Natural killer cell treated with Interleukin-12 subunit alpha and Interleukin-12 subunit beta and Interleukin-15 and Interleukin-18, amount 100 ng/mL, for 72 hours (primary cell): ENCODE measurements around the gene FKRP. TPM values are rescaled to one million over a fixed set of nuclear protein-coding genes. Genes with fewer than 3 reads are reported as not detected.

ENCODE experiments used
- ATAC-seq, 2 donors: fragments of 150-1000 bp; cut with Tn5 transposase in 1 of 2; sonication (Bioruptor Pico), chemical (Tn5 transposase) in 1 of 2; 2 replicates each; pipeline ENCODE4 v1.10.0; 2021
- DNase-seq: peaks from one replicate; pipeline ENCODE4 v3.0.0; 2022; ENCODE audit warnings: low spot score
- H3K27ac Mint-ChIP-seq, 2 donors: 1 replicate in 1 of 2; 2 replicates in 1 of 2; pipeline ENCODE4 v1.8.0; 2022; ENCODE audit warnings: mixed read lengths in 2 of 2, mild to moderate bottlenecking in 1 of 2, moderate library complexity in 1 of 2
- H3K27me3 Mint-ChIP-seq, 2 donors: 1 replicate in 1 of 2; 2 replicates in 1 of 2; pipeline ENCODE4 v1.8.0; 2022; ENCODE audit warnings: mixed read lengths in 2 of 2
- H3K36me3 Mint-ChIP-seq: one replicate; pipeline ENCODE4 v1.8.0; 2022; ENCODE audit warnings: mixed read lengths
- H3K4me1 Mint-ChIP-seq, 2 donors: 1 replicate in 1 of 2; 2 replicates in 1 of 2; pipeline ENCODE4 v1.8.0; 2022; ENCODE audit warnings: low read depth in 2 of 2, mixed read lengths in 2 of 2, mild to moderate bottlenecking in 1 of 2
- H3K4me3 Mint-ChIP-seq: one replicate; pipeline ENCODE4 v1.8.0; 2022; ENCODE audit warnings: mixed read lengths
- H3K9me3 Mint-ChIP-seq: 2 replicates; pipeline ENCODE4 v1.8.0; 2022; ENCODE audit warnings: mixed read lengths
- total RNA-seq, 2 donors: library from RNA; stranded (reverse); gene quantifications; one replicate each; pipeline ENCODE4 v1.2.3, GENCODE V29; 2022

The FKRP gene
- total RNA-seq, 2 donors from 2014 or later: 16.4 to 25.4 TPM

DNA sequence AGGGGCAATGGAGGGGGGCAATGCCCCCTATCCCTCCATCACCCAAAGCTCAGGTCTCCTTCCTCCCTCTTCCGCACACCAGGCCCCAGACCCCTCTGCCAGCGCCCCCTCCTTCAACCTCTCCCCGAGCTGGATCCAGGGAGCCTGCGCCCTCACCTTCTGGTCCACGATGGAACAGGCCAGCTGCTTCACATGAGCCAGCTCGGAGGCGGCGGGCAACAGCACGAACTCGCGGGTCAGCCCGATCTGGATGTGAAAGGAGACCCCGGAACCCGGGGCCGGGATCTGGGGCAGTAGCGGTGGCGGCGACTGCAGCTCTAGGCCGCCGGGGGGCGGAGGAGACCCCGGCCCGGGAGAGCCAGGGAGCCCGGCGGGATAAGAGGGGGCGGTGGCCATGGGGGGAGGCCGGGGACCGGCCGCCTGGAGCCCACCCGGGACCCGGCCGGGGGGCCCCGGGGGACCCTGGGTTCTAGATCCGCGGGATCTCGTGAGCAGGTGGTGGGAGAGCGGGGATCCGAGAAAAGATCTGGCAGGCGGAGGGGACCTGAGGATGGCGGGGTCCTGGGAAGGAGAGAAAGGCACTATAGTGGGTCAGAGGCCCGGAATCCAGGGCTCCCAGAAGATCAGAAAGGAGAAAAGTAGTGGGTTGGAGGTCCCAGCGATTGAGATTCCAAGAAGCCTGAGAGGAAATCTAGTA lies 29.7 kb upstream of the FKRP start:
- Mint-ChIP-seq H3K27me3 (no peaks in the 10 kb centered on the region), H3K36me3 (peaks cover under 1% of the 10 kb centered on the region), H3K9me3 (no peaks in the 10 kb centered on the region), H3K4me1 (peaks cover 43 to 52% of the 10 kb centered on the region in 2 donors), H3K27ac (peak overlapping the region; percentile 89 to 98), H3K4me3 (peak overlapping the region; percentile 95)
- ATAC-seq (no peak), DNase-seq (peak; percentile 61)

GRCh38 chr19:46716672-46717033 lies 29.2 kb upstream of the FKRP start:
- Mint-ChIP-seq H3K27ac (peak overlapping the region; percentile 89 to 98), H3K27me3 (no peaks in the 10 kb centered on the region), H3K36me3 (no peaks in the 10 kb centered on the region), H3K9me3 (no peaks in the 10 kb centered on the region), H3K4me1 (peaks cover 45 to 52% of the 10 kb centered on the region in 2 donors), H3K4me3 (peak overlapping the region; percentile 95)
- DNase-seq (no peak), ATAC-seq (peak in 1 of 2 donors; percentile 0)

DNA sequence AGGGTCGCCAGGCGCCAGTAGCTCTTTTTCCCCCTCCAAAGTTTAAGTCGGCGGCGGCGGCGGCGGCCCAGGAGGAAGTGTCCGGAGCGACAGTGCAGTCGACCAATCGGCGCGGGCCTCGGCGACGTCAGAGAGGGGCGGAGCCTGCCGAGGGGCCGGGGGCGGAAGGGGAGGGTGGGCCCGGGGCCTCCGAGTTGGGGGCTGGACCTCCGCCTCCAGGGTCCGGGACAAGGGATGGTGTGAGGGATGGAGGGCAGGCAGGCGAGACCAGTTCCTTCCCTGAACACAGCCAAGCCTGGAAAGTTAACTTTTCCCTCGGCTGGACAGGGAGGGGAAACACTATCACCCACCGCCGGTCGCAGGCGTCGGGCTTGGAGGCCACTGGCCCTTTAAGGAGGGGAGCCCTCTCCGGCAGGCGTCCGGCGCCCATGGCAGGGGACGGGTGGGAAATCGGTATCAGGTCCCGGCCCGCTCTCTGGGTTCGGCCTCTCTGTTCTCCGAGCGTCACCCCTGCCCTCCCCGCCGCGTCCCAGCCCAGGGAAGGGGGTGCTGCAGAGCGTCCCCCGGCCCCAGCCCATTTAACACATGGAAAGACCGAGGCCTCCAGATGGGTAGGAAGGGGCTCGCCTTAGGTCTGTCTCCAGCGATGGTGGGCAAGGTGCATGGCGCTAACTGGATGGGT lies 28.7 kb upstream of the FKRP start, which contains the start of gene PRKD2:
Gene PRKD2 (minus strand): TSS at position 81 of the 682 bp plus-strand sequence. CDS start 744 bp downstream, outside the sequence.
- Mint-ChIP-seq H3K27me3 (no peaks in the 10 kb centered on the region), H3K4me3 (peak within 1 kb of the TSS; percentile 95), H3K27ac (peak within 1 kb of the TSS; percentile 89 to 98), H3K36me3 (no peaks in the 10 kb centered on the region), H3K9me3 (no peaks in the 10 kb centered on the region), H3K4me1 (peaks cover 49 to 55% of the 10 kb centered on the region in 2 donors)
- ATAC-seq (peak; percentile 81 to 90), DNase-seq (peak; percentile 92)

GRCh38 chr19:46717716-46718143 lies 28.1 kb upstream of the FKRP start:
- no peaks in the 10 kb centered on the region for H3K36me3 Mint-ChIP-seq
- peak; percentile 6 to 7 for ATAC-seq
- no peaks in the 10 kb centered on the region for H3K9me3 Mint-ChIP-seq
- H3K4me1 Mint-ChIP-seq: peaks cover 51 to 60% of the 10 kb centered on the region in 2 donors
- H3K27me3 Mint-ChIP-seq: no peaks in the 10 kb centered on the region
- DNase-seq: peak; percentile 61
- H3K27ac Mint-ChIP-seq: peak overlapping the region; percentile 89 to 98
- H3K4me3 Mint-ChIP-seq: peak overlapping the region; percentile 95

- DNase-seq (peak; percentile 80), ATAC-seq (peak; percentile 41 to 55)
- Mint-ChIP-seq H3K4me3 (peak overlapping the region; percentile 95), H3K9me3 (no peaks in the 10 kb centered on the region), H3K36me3 (no peaks in the 10 kb centered on the region), H3K4me1 (peaks cover 54 to 59% of the 10 kb centered on the region in 2 donors), H3K27me3 (no peaks in the 10 kb centered on the region), H3K27ac (peak overlapping the region; percentile 89 to 98)
These were observed 27.5 kb upstream of the FKRP start for GRCh38 chr19:46718157-46718933.

DNA sequence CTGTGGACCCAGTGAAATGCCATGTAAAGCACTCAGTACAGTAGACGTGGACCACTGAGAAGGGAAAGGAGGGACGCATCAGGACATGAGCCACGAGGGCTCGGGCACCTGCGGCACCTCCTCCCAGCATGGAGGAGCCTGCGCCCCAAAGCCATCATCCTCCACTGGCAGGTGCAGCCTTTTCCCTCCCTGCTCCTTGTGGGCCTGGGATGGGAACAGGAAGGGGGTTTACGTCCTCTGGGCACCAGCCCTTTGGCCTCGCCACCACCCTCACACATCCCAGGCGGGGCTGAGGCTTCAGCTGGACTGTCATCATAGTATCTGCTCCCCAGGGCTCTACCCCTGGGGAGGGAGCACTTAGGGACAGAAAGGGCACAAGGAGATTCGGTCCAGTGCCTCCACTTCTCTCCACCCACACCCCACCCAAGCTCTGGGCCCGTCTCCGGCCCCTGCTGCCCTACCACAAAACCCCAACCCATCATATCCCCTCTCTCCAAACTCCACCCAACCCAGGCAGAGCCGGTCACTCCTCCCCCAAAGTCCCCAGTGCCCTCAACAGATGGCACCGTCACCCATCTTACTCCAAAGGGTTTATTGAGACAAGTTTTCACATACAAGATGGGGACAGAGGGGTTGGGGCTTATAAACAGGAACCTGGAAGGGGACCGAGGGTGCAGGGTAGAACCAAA lies 26.8 kb upstream of the FKRP start:
- no peaks in the 10 kb centered on the region for H3K27me3 Mint-ChIP-seq
- no peak for ATAC-seq
- H3K9me3 Mint-ChIP-seq: no peaks in the 10 kb centered on the region
- peak overlapping the region; percentile 89 to 98 for H3K27ac Mint-ChIP-seq
- peak overlapping the region; percentile 95 for H3K4me3 Mint-ChIP-seq
- H3K4me1 Mint-ChIP-seq: peaks cover 52 to 55% of the 10 kb centered on the region in 2 donors
- H3K36me3 Mint-ChIP-seq: no peaks in the 10 kb centered on the region
- peak; percentile 15 for DNase-seq

DNA sequence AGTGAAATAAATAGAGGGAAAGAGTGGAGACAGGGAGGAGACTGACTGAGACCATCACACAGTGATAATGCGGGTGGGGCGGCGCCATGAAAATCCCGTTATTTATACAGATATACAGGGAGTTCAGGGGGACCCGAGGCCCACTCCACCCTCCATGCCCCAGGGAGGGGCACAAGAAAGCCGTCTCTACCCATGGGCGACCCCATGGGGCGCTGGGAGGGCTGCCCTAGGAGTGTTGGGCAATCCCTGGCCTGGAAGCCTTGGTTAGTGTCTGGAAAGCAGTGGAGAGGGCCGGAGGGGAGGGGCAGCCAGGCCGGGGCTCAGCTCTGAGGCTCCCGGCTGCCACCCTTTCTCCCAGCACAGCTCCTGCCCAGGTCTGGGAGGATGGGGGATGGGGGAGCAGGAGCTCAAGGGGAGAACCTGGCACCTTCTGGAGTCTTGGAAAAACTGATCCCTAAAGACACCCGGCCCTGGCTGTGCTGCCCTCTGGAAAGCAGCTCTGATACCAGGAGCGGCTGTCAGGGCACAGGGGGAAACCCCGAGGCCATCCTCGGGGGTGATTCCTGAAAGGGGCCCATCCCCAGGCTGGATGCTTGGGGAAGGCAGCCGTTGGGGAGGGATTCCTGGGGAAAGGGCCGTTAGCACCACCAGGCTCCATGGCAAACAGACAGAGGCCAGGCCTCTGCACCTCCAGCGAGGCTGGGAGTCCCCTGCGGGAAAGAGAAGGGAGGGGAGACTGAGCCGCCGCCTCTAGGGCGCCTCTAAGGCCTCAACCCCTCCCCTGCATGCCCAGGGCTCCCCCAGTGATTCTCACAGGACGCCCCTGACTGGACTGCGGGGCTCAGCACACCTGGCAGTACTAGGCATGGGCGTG lies 26.0 kb upstream of the FKRP start:
- Mint-ChIP-seq H3K27me3 (no peaks in the 10 kb centered on the region), H3K9me3 (no peaks in the 10 kb centered on the region), H3K4me3 (peak overlapping the region; percentile 40), H3K4me1 (peaks cover 48 to 55% of the 10 kb centered on the region in 2 donors), H3K36me3 (no peaks in the 10 kb centered on the region), H3K27ac (peak overlapping the region; percentile 89 to 98)
- DNase-seq: peak; percentile 54
- no peak for ATAC-seq

- H3K36me3 Mint-ChIP-seq: no peaks in the 10 kb centered on the region
- no peaks in the 10 kb centered on the region for H3K27me3 Mint-ChIP-seq
- DNase-seq (peak; percentile 40), ATAC-seq (no peak)
- no peaks in the 10 kb centered on the region for H3K9me3 Mint-ChIP-seq
- no peak overlapping the region for H3K27ac Mint-ChIP-seq
- H3K4me3 Mint-ChIP-seq: no peak overlapping the region
- H3K4me1 Mint-ChIP-seq: peaks cover 41 to 50% of the 10 kb centered on the region in 2 donors
These were observed 25.2 kb upstream of the FKRP start for GRCh38 chr19:46720503-46721239.

DNA sequence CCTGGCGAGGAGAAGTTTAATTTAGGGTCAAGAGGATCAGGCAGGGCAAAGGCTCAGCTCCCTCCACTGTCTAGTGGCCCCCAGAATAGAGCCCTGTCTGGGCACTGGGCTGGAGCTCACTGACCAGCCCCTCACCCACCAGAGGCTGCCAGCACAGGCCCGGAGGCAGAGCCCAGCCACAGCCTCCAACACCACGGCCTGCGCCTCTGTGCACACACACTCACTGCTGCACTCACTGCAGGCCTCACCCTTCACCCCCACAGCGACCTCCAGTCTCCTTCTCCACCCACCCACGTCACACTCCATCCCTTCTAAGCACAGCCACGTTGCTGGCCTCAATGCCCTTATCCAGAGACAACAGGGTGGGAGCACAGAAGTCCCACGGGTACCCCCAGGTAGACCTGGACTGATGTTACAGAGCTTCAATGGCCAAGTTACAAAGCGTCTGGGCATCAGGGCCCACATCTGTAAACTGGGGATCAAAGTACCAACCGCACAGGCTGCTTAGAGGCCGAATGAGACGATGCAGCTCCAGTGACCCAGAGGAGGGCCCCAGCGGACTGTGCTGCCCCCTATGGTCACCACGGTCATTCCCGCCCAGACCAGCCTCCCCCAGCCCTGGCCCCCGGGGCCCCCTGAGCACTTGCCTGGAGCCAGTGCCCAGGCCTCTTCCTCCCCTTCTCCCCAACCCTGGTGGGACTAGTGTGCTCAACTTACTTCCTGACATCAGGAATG lies 24.4 kb upstream of the FKRP start:
- Mint-ChIP-seq H3K36me3 (no peaks in the 10 kb centered on the region), H3K4me1 (peaks cover 34 to 46% of the 10 kb centered on the region in 2 donors), H3K4me3 (no peak overlapping the region), H3K9me3 (no peaks in the 10 kb centered on the region), H3K27ac (no peak overlapping the region), H3K27me3 (no peaks in the 10 kb centered on the region)
- ATAC-seq (no peak), DNase-seq (peak; percentile 38)

- H3K27me3 Mint-ChIP-seq: no peaks in the 10 kb centered on the region
- H3K36me3 Mint-ChIP-seq: no peaks in the 10 kb centered on the region
- no peaks in the 10 kb centered on the region for H3K9me3 Mint-ChIP-seq
- ATAC-seq: no peak
- peak; percentile 44 for DNase-seq
- H3K27ac Mint-ChIP-seq: no peak overlapping the region
- peaks cover 32 to 46% of the 10 kb centered on the region in 2 donors for H3K4me1 Mint-ChIP-seq
- peak overlapping the region; percentile 49 for H3K4me3 Mint-ChIP-seq
These were observed 23.9 kb upstream of the FKRP start for GRCh38 chr19:46722004-46722380.

DNA sequence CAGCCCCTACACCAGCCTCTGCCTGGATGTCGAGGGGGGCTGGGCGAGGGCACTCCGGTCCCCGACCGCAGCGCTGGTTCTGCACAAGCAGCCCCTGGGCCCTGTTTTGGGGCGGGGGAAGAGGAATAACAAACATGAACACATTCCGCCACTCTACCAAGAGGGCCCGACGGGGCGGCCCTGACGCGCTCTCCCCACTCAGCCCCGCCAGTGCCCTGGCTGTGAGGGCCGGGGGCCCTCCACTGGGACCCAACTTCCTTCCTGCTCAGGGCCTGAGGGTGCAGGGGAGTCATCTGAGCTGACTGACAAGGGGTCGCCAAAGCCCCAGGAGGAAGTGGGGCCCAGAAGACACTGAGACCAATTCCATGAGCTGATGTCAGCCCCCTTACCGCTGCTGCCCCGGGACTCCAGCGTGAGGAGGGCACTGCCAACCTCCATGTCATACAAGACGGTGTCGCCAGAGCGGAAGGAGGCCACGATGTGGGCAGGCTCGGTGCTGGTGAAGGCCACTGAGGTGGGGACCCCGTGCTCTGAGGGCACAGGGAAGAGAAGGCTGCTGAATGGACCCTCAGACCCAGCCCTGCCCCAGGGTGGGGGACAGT lies 23.3 kb upstream of the FKRP start:
- Mint-ChIP-seq H3K27me3 (no peaks in the 10 kb centered on the region), H3K9me3 (no peaks in the 10 kb centered on the region), H3K36me3 (no peaks in the 10 kb centered on the region), H3K27ac (no peak overlapping the region), H3K4me3 (no peak overlapping the region), H3K4me1 (peaks cover 30 to 48% of the 10 kb centered on the region in 2 donors)
- ATAC-seq (peak in 1 of 2 donors; percentile 3), DNase-seq (peak; percentile 55)
